ENCODE measurements around the gene NKD1.

- TF ChIP-seq, protein P1, sequence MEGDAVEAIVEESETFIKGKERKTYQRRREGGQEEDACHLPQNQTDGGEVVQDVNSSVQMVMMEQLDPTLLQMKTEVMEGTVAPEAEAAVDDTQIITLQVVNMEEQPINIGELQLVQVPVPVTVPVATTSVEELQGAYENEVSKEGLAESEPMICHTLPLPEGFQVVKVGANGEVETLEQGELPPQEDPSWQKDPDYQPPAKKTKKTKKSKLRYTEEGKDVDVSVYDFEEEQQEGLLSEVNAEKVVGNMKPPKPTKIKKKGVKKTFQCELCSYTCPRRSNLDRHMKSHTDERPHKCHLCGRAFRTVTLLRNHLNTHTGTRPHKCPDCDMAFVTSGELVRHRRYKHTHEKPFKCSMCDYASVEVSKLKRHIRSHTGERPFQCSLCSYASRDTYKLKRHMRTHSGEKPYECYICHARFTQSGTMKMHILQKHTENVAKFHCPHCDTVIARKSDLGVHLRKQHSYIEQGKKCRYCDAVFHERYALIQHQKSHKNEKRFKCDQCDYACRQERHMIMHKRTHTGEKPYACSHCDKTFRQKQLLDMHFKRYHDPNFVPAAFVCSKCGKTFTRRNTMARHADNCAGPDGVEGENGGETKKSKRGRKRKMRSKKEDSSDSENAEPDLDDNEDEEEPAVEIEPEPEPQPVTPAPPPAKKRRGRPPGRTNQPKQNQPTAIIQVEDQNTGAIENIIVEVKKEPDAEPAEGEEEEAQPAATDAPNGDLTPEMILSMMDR (IDR thresholded peaks at IDR 0.05) = no peak
- no peak for TF ChIP-seq POLR2AphosphoS5 (IDR thresholded peaks at IDR 0.05)
- TF ChIP-seq POLR2A (IDR thresholded peaks at IDR 0.05) = no peak
Observed at GRCh38 chr16:50595859-50596258, 47.7 kb downstream of the NKD1 start.
